AG04450 (cell line): ENCODE data around the gene NDE1. TPM values are rescaled to one million over a fixed set of nuclear protein-coding genes. Genes with fewer than 3 reads are reported as not detected.

Experiments
- CTCF ChIA-PET: fragments of 300-600, 350-600 bp; formaldehyde crosslinking; extraction: SDS; loops from one replicate; lab custom pipeline; 2022; ENCODE audit warnings: antibody characterized with exemption, inconsistent platforms; lab: Charles Lee
- POLR2A ChIA-PET: fragments of 350-600 bp; formaldehyde crosslinking; extraction: SDS; loops from one replicate; lab custom pipeline; 2021; ENCODE audit warnings: antibody characterized with exemption, inconsistent platforms; lab: Yijun Ruan, JAX
- DNase-seq: peaks from one replicate; pipeline ENCODE4 v3.0.0-alpha.2; 2011; ENCODE audit warnings: low read depth, low spot score
- H3K27ac ChIP-seq: one replicate; pipeline ENCODE4 v1.5.1; 2012; ENCODE audit warnings: low read depth, low read length, control low read depth
- H3K27me3 ChIP-seq: one replicate; pipeline ENCODE4 v1.6.0; 2012; ENCODE audit warnings: low read length; ENCODE audit not compliant: control insufficient read depth, insufficient read depth
- H3K4me3 ChIP-seq: 2 replicates; pipeline ENCODE4 v1.5.1; 2011; ENCODE audit warnings: mild to moderate bottlenecking, low read depth, low read length, control low read depth
- H3K9me3 ChIP-seq: 2 replicates; pipeline ENCODE4 v1.5.1; 2012; ENCODE audit warnings: low read length; ENCODE audit not compliant: control insufficient read depth, insufficient read depth
- CTCF ChIP-seq: IDR thresholded peaks from 2 replicates; pipeline ENCODE4 v1.5.1; 2011; ENCODE audit warnings: low read depth, low read length, control low read depth, inconsistent platforms
- polyA plus RNA-seq: library from polyadenylated mRNA; depleted of rRNA; stranded (reverse); fragments of >200 nt; gene quantifications from 2 replicates; pipeline ENCODE4 v1.2.3, GENCODE V29; 2011; rRNA removed

The NDE1 gene
- polyA plus RNA-seq, 1 experiment, result 29.9 TPM

GRCh38 chr16:15775663-15776304 lies 125.7 kb downstream of the NDE1 start:
- ChIA-PET CTCF (no interaction called here), POLR2A (no interaction called here)
- H3K4me3 ChIP-seq, result no peak overlapping the region
- no peak for TF ChIP-seq CTCF
- H3K9me3 ChIP-seq, result no peaks in the 10 kb centered on the region
- no peak overlapping the region for H3K27ac ChIP-seq
- peaks cover 15% of the 10 kb centered on the region for H3K27me3 ChIP-seq
- no peak for DNase-seq

Other genes starting within 250 kb of the NDE1 start
- gene BMERB1, start 215.7 kb upstream of the NDE1 start, polyA plus RNA-seq, result 43.9 and 51.4 TPM in 2 replicates
- gene MARF1, start 7.1 kb upstream of the NDE1 start, polyA plus RNA-seq, result 31.6 and 37.4 TPM in 2 replicates
- 0.20 and 0.22 TPM in 2 replicates for gene MYH11, start 206.8 kb downstream of the NDE1 start, polyA plus RNA-seq
- 38.9 and 49.3 TPM in 2 replicates for gene CEP20, start 238.4 kb downstream of the NDE1 start, polyA plus RNA-seq